A375 (cell line): ENCODE measurements around the gene MIPOL1. TPM values are rescaled to one million over a fixed set of nuclear protein-coding genes. Genes with fewer than 3 reads are reported as not detected.

Experiments used
- small RNA-seq: library from RNA; depleted of rRNA; stranded (forward); fragments of <200 nt; gene quantifications from one replicate; pipeline ENCODE3, GENCODE V24; 2014
- total RNA-seq: library from RNA; depleted of rRNA; stranded (reverse); fragments of >200 nt; shearing (Covaris generic); gene quantifications from 2 replicates; pipeline ENCODE4 v1.2.3, GENCODE V29; 2014; rRNA removed

MIPOL1 gene, protein sequence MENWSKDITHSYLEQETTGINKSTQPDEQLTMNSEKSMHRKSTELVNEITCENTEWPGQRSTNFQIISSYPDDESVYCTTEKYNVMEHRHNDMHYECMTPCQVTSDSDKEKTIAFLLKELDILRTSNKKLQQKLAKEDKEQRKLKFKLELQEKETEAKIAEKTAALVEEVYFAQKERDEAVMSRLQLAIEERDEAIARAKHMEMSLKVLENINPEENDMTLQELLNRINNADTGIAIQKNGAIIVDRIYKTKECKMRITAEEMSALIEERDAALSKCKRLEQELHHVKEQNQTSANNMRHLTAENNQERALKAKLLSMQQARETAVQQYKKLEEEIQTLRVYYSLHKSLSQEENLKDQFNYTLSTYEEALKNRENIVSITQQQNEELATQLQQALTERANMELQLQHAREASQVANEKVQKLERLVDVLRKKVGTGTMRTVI
- 7.0 and 11.9 TPM in 2 replicates for total RNA-seq

GRCh38 chr14:37197421-37198272 is at the start of gene MIPOL1:
Gene MIPOL1 (plus strand): TSS chr14:37197937. CDS start chr14:37247889, 49,952 bp downstream.

DNA sequence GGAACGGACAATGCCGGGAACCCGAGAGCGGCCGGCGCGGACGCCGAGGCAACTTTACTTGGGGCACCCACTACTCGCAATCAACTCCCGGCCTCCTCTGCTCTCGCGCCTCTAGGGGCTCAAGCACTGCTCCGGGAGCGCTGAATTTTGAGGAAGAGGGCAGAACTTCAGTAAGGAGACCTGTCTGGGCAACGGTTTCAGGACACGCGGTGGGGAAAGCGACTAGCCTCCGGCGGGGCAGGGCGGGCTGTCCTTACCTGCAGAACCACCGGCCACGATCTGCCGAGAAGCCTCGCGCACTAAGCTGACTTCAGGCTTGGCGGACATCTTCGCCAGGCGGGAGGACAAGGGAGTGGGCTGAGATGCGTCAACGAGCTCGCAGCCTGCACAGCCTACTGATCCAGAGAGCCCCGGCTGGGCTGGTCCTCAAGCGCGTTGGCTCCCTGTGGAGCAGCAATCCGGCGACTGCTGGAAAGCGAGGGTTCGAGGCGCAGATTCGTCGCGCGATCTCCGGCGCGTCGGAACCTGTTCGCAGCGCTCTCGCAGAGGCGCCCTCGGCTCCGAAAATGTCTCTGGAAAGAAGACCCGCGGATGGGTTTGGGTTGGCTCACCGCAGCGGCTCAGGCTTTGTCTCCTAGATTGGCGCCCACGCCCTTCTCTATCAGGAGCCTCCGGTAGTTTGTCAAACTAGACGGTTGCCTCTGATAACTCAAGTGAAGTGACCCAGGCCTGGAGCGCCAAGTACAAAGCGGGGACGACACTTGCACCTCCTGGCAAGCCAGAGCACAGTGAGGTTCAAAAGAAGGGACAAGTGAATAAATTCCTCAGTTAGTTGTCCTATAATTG is 25.5 kb upstream of the MIPOL1 start, which contains the start of gene SLC25A21:
TSS of gene SLC25A21 (minus strand) at position 583 of the 846 bp plus-strand sequence.

DNA sequence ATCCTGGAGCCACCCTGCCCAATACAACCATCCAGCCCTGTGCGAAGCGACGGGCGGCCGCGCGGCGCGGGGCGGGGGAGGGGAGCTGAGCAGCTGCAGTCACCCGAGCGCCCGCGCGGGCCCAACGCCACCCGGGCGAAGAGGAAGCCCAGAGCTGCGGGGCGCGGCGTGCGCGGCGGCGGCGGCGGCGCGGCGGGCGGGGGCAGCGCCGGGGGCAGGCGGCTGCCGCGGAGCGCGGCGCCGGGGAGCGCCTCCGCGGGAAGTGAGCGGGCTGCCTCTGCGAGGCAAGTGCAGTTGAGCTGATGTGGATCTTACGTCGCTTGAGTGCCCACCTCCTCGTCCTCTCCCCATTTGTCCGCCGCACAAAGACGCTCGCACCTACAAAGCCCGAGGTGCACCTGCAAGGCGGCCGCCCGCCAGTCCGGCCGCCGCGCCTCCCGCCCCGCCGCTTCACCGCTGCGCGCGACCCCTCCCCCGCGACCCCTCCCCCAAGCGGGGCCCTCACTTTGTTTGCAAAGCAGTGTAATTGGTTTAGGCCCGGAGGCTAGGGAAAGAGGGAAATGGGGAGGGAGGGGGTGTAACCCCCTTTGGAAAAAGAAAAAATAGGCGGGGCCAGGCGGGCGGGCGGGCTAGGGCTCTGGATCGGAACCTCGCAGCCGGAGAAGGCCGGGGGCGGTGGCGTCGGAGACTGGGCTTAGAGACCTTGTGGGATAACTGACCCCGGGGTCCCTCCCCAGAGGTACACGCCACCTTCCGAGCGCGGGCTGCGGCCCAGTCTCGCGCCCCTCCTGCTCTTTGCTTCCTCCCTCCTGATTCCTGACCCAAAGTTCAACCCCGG is 397.5 kb downstream of the MIPOL1 start, which contains the start of the genes FOXA1 and TTC6:
TSS of gene FOXA1 (minus strand) at position 279 of the 838 bp plus-strand sequence. CDS start at position 2, 277 bp downstream.
TSS of gene TTC6 (plus strand) at position 659 of the 838 bp plus-strand sequence. CDS start 26,436 bp downstream, outside the sequence.

Small RNA genes within 50 kb of the gene (small RNA-seq; reads per million reads assigned to genes)
- gene RNU6-273P (not detected), gene RNU6-886P (not detected)

Other genes with a start within 250 kb of the MIPOL1 start
- 0.79 and 0.82 TPM in 2 replicates for gene SLC25A21, start 25.3 kb upstream of the MIPOL1 start, total RNA-seq